GM18517 (cell line): ENCODE data around the gene STEAP1.
A peak's percentile ranks its signal among the peaks of the same experiment; 100 is the strongest.
"Not testable (repeated sequence)": the region's sequence is repeated elsewhere in the genome, so short reads cannot be mapped to it uniquely, and the experiment has no call there.

ENCODE experiments used
- ATAC-seq: cut with Tn5 transposase; IDR thresholded peaks from one replicate; pipeline ENCODE4 v1.9.1; 2021; ENCODE audit warnings: mild to moderate bottlenecking, moderate library complexity; ENCODE audit not compliant: unreplicated experiment

Gene STEAP1

GRCh38 chr7:90173127-90173844, 19.0 kb downstream of the STEAP1 start:
- ATAC-seq, result peak; percentile 98

- ATAC-seq, result no peak
Observed at GRCh38 chr7:90175667-90176066, 21.4 kb downstream of the STEAP1 start.

GRCh38 chr7:90176195-90176594, 21.9 kb downstream of the STEAP1 start:
- no peak for ATAC-seq

GRCh38 chr7:90178166-90178565, 23.9 kb downstream of the STEAP1 start:
- no peak for ATAC-seq

GRCh38 chr7:90178679-90179278, 24.5 kb downstream of the STEAP1 start:
- ATAC-seq, result peak; percentile 98

GRCh38 chr7:90180011-90180585, 25.8 kb downstream of the STEAP1 start:
- ATAC-seq, result no peak

GRCh38 chr7:90180649-90181048, 26.4 kb downstream of the STEAP1 start:
- no peak for ATAC-seq

GRCh38 chr7:90181485-90181884, 27.2 kb downstream of the STEAP1 start:
- no peak for ATAC-seq

- not testable (repeated sequence) for ATAC-seq
Observed at GRCh38 chr7:90186290-90186689, 32.0 kb downstream of the STEAP1 start.

- no peak for ATAC-seq
Observed at GRCh38 chr7:90187507-90188050, 33.3 kb downstream of the STEAP1 start.

GRCh38 chr7:90188281-90188680, 34.0 kb downstream of the STEAP1 start:
- peak; percentile 83 for ATAC-seq

- no peak for ATAC-seq
Observed at GRCh38 chr7:90190995-90191394, 36.7 kb downstream of the STEAP1 start.

GRCh38 chr7:90191648-90192047, 37.4 kb downstream of the STEAP1 start:
- ATAC-seq, result no peak

GRCh38 chr7:90192876-90193750, 38.8 kb downstream of the STEAP1 start:
- ATAC-seq, result no peak

GRCh38 chr7:90194911-90195809, 40.9 kb downstream of the STEAP1 start:
- no peak for ATAC-seq

GRCh38 chr7:90201500-90202195, 47.4 kb downstream of the STEAP1 start:
- ATAC-seq, result no peak

- no peak for ATAC-seq
Observed at GRCh38 chr7:90207956-90208355, 53.7 kb downstream of the STEAP1 start.

GRCh38 chr7:90209776-90210175, 55.5 kb downstream of the STEAP1 start:
- ATAC-seq, result no peak

GRCh38 chr7:90210475-90210874, 56.2 kb downstream of the STEAP1 start:
- ATAC-seq, result no peak
